ENCODE results near the gene FUT1. TPM values are rescaled to one million over a fixed set of nuclear protein-coding genes. Genes with fewer than 3 reads are reported as not detected.
"Not testable (repeated sequence)": the region's sequence is repeated elsewhere in the genome, so short reads cannot be mapped to it uniquely, and the experiment has no call there.

FUT1 gene
- total RNA-seq, 3 donors from 2014 or later = 0.48 to 6.2 (median 3.1) TPM

GRCh38 chr19:48720613-48721296, 31.7 kb downstream of the FUT1 start:
- peak overlapping the region; percentile 85 to 86 for H3K27ac ChIP-seq
- no peaks in the 10 kb centered on the region for H3K9me3 ChIP-seq
- no peaks in the 10 kb centered on the region for H3K36me3 ChIP-seq
- no peaks in the 10 kb centered on the region for H3K27me3 ChIP-seq
- intact Hi-C loops (cut with DNase I; ENCODE audit: low total_unique reads) = no loop called here
- H3K4me1 ChIP-seq = peaks cover 4 to 9% of the 10 kb centered on the region in 2 donors
- TF ChIP-seq POLR2AphosphoS5 (IDR thresholded peaks at IDR 0.05) (peak; percentile 83 to 89 (median 89)), CTCF (IDR thresholded peaks at IDR 0.05) (no peak), POLR2A (IDR thresholded peaks at IDR 0.05) (no peak)
- peak; percentile 98 to 99 for DNase-seq (ENCODE audit: low spot score in 2 of 2)
- H3K4me3 ChIP-seq = peak overlapping the region; percentile 52 to 67 (median 54)

DNA sequence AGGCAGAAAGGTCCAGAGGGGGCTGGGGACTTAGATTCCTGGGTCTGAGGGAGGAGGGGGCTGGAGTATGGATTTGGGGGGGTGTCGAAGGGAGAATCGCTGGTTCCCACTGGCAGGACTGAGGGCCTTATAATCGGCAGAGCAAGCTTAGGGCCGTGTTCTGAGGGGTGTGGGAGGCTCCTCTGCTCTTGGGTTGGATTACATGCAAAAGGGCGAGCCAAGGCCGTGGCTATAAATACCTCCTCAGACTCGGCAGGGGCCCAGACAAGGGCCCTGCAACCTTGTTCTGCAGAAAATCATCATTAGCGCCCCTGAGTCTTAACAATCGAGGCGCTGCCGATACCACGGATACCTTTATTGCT, 32.2 kb downstream of the FUT1 start:
- no peaks in the 10 kb centered on the region for H3K27me3 ChIP-seq
- DNase-seq (ENCODE audit: low spot score in 2 of 2) = no peak
- no peaks in the 10 kb centered on the region for H3K9me3 ChIP-seq
- no peaks in the 10 kb centered on the region for H3K36me3 ChIP-seq
- TF ChIP-seq POLR2A (IDR thresholded peaks at IDR 0.05) = no peak
- TF ChIP-seq POLR2AphosphoS5 (IDR thresholded peaks at IDR 0.05) = no peak
- TF ChIP-seq CTCF (IDR thresholded peaks at IDR 0.05) = no peak
- intact Hi-C loops (cut with DNase I; ENCODE audit: low total_unique reads) = no loop called here
- H3K27ac ChIP-seq = peak overlapping the region; percentile 85 to 86
- peaks cover 4 to 9% of the 10 kb centered on the region in 2 donors for H3K4me1 ChIP-seq
- H3K4me3 ChIP-seq = peak overlapping the region; percentile 52 to 67 (median 54)

- peak within 1 kb of the TSS; percentile 85 to 86 for H3K27ac ChIP-seq
- H3K36me3 ChIP-seq = no peaks in the 10 kb centered on the region
- no peaks in the 10 kb centered on the region for H3K9me3 ChIP-seq
- no peaks in the 10 kb centered on the region for H3K27me3 ChIP-seq
- no peak for TF ChIP-seq POLR2A (IDR thresholded peaks at IDR 0.05)
- TF ChIP-seq CTCF (IDR thresholded peaks at IDR 0.05) = no peak
- TF ChIP-seq POLR2AphosphoS5 (IDR thresholded peaks at IDR 0.05) = no peak
- intact Hi-C loops (cut with DNase I; ENCODE audit: low total_unique reads) = no loop called here
- DNase-seq (ENCODE audit: low spot score in 2 of 2) = no peak
- peak within 1 kb of the TSS; percentile 52 to 67 (median 54) for H3K4me3 ChIP-seq
- H3K4me1 ChIP-seq = peaks cover 9% of the 10 kb centered on the region in 2 donors
Observed at GRCh38 chr19:48719263-48720171, 32.9 kb downstream of the FUT1 start, which contains the start of gene MAMSTR. Gene MAMSTR (minus strand): TSS chr19:48719725. CDS start chr19:48719031, 694 bp downstream.

DNA sequence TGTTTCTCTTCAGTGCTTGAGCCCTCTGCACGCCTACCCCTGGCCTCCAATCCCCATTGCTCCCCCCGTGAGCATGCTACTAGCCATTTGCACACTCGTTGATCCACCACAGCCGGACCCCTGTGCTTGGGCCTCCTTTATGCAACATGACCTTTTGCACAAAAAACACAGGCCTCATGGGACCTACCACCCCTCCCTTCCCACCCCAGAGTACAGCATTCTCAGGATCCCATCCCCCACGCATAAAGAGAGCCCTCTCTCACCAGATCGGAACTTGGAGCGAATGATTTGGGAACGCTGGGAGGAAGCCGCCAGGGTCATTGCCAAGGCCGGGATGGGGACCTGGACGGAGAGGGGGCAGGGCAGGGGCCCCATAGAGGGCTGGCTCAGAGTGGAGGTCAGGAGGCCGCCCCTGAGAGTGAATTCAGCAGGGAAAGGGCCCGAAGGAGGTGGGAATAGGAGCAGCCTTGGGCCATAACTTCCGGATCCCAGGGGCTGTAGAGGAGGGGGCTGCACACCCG, 33.7 kb downstream of the FUT1 start:
- peaks cover 9% of the 10 kb centered on the region in 2 donors for H3K4me1 ChIP-seq
- H3K4me3 ChIP-seq = no peak overlapping the region
- no peak for TF ChIP-seq POLR2AphosphoS5 (IDR thresholded peaks at IDR 0.05)
- no peak for TF ChIP-seq CTCF (IDR thresholded peaks at IDR 0.05)
- TF ChIP-seq POLR2A (IDR thresholded peaks at IDR 0.05) = no peak
- H3K27ac ChIP-seq = peak overlapping the region in 1 of 2 donors; percentile 34
- H3K9me3 ChIP-seq = no peaks in the 10 kb centered on the region
- no peak for DNase-seq (ENCODE audit: low spot score in 2 of 2)
- H3K36me3 ChIP-seq = no peaks in the 10 kb centered on the region
- intact Hi-C loops (cut with DNase I; ENCODE audit: low total_unique reads) = no loop called here
- no peaks in the 10 kb centered on the region for H3K27me3 ChIP-seq

GRCh38 chr19:48718106-48718505, 34.3 kb downstream of the FUT1 start:
- DNase-seq (ENCODE audit: low spot score in 2 of 2); H3K27me3 ChIP-seq; H3K9me3 ChIP-seq; intact Hi-C loops (cut with DNase I; ENCODE audit: low total_unique reads); H3K4me3 ChIP-seq; H3K27ac ChIP-seq; H3K36me3 ChIP-seq: not testable (repeated sequence)
- peaks cover 9 to 12% of the 10 kb centered on the region in 2 donors for H3K4me1 ChIP-seq

All from breast epithelium (tissue), 4 donors.